Nasal cavity respiratory epithelium epithelial cell of viscerocranial mucosa (primary cell): Measurements from ENCODE around the gene GAS2L1. TPM values are rescaled to one million over a fixed set of nuclear protein-coding genes. Genes with fewer than 3 reads are reported as not detected.

Experiments used
- total RNA-seq: library from RNA; depleted of rRNA; stranded (reverse); fragments of >200 nt; gene quantifications from 2 replicates; pipeline ENCODE4 v1.2.3, GENCODE V29; 2014

The GAS2L1 gene
- total RNA-seq: 6.2 and 19.4 TPM in 2 replicates

DNA sequence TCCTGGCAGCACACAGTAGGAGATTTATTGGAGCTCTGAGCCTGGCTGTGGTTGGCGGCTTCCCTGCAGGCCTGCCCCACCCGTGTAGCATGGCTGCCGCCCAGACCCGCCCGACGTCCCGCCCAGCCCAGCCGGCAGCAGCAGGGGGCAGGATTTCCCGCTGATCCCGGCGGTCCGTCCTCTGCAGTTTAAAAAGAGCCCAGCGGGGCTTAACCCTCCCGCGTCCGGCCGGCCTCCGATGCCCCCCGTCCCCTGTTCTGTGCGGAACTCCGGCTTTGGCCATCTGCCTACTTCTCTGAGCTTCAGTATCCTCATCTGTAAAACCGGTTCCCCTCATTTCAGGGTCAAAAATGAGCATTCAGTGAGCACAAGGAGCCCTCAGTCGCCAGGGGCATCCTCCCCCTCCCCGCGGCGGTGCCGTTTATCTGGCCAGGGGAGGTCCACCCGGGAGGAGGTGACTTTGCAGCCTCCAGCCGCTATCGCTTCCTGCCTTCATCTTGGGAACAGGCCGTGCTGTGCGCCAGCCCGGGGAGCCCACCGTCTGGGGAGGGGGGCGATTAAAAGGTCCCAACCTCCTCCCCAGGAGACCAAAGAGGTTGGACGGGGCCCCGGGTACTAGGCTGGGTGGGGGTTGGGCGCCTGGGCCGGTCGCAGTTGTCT is at the start of gene GAS2L1:
Gene GAS2L1 (plus strand): TSS at position 476 of the 660 bp plus-strand sequence. CDS start 1,456 bp downstream, outside the sequence.

GRCh38 chr22:29267858-29268510 is 38.5 kb upstream of the GAS2L1 start, which contains the start of the genes EWSR1 and RHBDD3:
TSS of gene EWSR1 (plus strand) at chr22:29268268. CDS start at chr22:29268337, 69 bp downstream.
TSS of gene RHBDD3 (minus strand) at chr22:29267981. CDS start at chr22:29265626, 2,355 bp downstream.

DNA sequence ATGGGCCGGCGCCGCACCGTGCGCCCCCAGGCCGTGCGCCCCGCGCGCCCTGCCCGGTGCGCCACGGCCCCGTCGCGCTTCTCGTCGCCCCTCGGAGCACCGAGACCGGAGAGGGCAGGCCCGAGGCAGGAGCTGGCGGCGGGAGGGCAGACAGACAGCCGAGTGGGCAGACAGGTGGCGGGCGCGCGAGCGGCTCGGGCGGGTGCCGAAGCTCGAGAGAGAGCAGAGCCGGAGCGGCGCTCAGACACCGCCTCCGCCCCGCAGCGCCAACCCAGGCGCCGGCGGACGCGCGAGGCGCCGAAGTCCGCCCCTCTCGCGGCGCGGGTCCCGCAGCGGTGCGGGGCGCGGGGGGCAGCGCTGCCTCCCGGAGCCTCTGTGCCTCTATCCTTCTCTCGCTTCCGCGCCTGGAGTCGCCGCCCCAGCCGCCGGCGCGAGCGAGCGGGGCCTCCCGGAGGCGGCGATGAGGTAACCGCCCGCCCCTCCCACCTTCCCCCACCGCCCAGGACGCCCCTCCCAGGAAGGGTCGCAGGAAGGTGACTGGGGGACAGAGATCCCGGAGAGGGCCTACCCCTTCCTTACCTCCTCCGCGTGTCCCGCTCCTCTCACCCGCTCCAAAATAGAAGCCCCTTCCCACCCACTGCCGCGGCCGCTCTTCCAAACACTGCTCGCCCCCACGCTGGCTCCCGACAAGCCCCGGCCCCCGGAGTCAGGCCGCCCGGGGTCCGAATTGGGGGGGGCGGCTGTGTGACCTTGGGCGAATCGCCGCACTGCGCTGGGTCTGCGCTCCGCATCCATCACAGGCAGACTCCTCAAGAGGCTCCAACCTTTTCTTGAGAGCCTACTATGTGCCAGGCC is 9.1 kb downstream of the GAS2L1 start, which contains the start of gene RASL10A:
Gene RASL10A (minus strand): TSS at position 412 of the 855 bp plus-strand sequence. CDS start 451 bp downstream, outside the sequence.

Other genes with a start within 250 kb of the GAS2L1 start
- not detected in 2 replicates for gene C22orf31, start 244.8 kb upstream of the GAS2L1 start, total RNA-seq
- 8.2 and 20.1 TPM in 2 replicates for gene KREMEN1, start 233.6 kb upstream of the GAS2L1 start, total RNA-seq
- under 0.01 and 0.21 TPM in 2 replicates for gene EMID1, start 100.8 kb upstream of the GAS2L1 start, total RNA-seq
- 22.2 and 24.1 TPM in 2 replicates for gene RHBDD3, start 38.7 kb upstream of the GAS2L1 start, total RNA-seq
- 91.9 and 110 TPM in 2 replicates for gene EWSR1, start 38.4 kb upstream of the GAS2L1 start, total RNA-seq
- gene RASL10A, start 9.0 kb downstream of the GAS2L1 start, total RNA-seq: 0.21 TPM in 1 of 2 replicates, not detected in the other
- 43.4 and 90.3 TPM in 2 replicates for gene AP1B1, start 81.9 kb downstream of the GAS2L1 start, total RNA-seq
- gene RFPL1, start 131.9 kb downstream of the GAS2L1 start, total RNA-seq: not detected in 2 replicates
- 0.28 and 0.34 TPM in 2 replicates for gene NEFH, start 173.6 kb downstream of the GAS2L1 start, total RNA-seq
- 47.2 and 50.4 TPM in 2 replicates for gene THOC5, start 247.1 kb downstream of the GAS2L1 start, total RNA-seq